HEK293T (cell line): ENCODE data around the gene C22orf31.

ENCODE experiments used
- BHLHE40 ChIP-seq: fragments of 450-650 bp; IDR thresholded peaks from 2 replicates; pipeline ENCODE4 v1.6.1; 2016; ENCODE audit warnings: mild to moderate bottlenecking, moderate library complexity, borderline replicate concordance
- ELF4 ChIP-seq: fragments of 450-650 bp; IDR thresholded peaks from 2 replicates; pipeline ENCODE4 v1.6.1; 2017; ENCODE audit warnings: antibody characterized with exemption
- FOXA1 ChIP-seq: fragments of 450-650 bp; IDR thresholded peaks from 2 replicates; pipeline ENCODE4 v1.6.1; 2016; ENCODE audit warnings: mild to moderate bottlenecking
- FOXK2 ChIP-seq: fragments of 450-650 bp; IDR thresholded peaks from 2 replicates; pipeline ENCODE4 v1.6.1; 2016; ENCODE audit warnings: mild to moderate bottlenecking
- FOXM1 ChIP-seq: fragments of 450-650 bp; IDR thresholded peaks from 2 replicates; pipeline ENCODE4 v1.6.1; 2017; ENCODE audit warnings: mild to moderate bottlenecking, borderline replicate concordance
- HDGF ChIP-seq: fragments of 450-650 bp; IDR thresholded peaks from 2 replicates; pipeline ENCODE4 v1.6.1; 2017; ENCODE audit warnings: antibody characterized with exemption, borderline replicate concordance
- L3MBTL2 ChIP-seq: fragments of 450-650 bp; conservative IDR thresholded peaks from 2 replicates; pipeline ENCODE4 v1.6.1; 2016; ENCODE audit warnings: mild to moderate bottlenecking
- LEF1 ChIP-seq: fragments of 450-650 bp; IDR thresholded peaks from 2 replicates; pipeline ENCODE4 v1.6.1; 2017; ENCODE audit warnings: mild to moderate bottlenecking, borderline replicate concordance
- NFRKB ChIP-seq: fragments of 450-650 bp; IDR thresholded peaks from 2 replicates; pipeline ENCODE4 v1.6.1; 2016; ENCODE audit warnings: mild to moderate bottlenecking, moderate library complexity
- SP1 ChIP-seq: fragments of 450-650 bp; IDR thresholded peaks from 2 replicates; pipeline ENCODE4 v1.6.1; 2017
- SUZ12 ChIP-seq: fragments of 450-650 bp; IDR thresholded peaks from 2 replicates; pipeline ENCODE4 v1.6.1; 2016; ENCODE audit warnings: mild to moderate bottlenecking
- TF ChIP-seq, protein P1 (sequence below): fragments of 450-650 bp; IDR thresholded peaks from 2 replicates; pipeline ENCODE4 v1.6.1; 2016

- no peak for TF ChIP-seq FOXA1
- TF ChIP-seq, protein P1, sequence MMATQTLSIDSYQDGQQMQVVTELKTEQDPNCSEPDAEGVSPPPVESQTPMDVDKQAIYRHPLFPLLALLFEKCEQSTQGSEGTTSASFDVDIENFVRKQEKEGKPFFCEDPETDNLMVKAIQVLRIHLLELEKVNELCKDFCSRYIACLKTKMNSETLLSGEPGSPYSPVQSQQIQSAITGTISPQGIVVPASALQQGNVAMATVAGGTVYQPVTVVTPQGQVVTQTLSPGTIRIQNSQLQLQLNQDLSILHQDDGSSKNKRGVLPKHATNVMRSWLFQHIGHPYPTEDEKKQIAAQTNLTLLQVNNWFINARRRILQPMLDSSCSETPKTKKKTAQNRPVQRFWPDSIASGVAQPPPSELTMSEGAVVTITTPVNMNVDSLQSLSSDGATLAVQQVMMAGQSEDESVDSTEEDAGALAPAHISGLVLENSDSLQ: no peak
- TF ChIP-seq FOXM1: no peak
- TF ChIP-seq SP1: no peak
- TF ChIP-seq LEF1: no peak
- TF ChIP-seq SUZ12: no peak
- TF ChIP-seq ELF4: no peak
- TF ChIP-seq BHLHE40: no peak
- TF ChIP-seq FOXK2: no peak
- no peak for TF ChIP-seq L3MBTL2
- TF ChIP-seq NFRKB: no peak
- no peak for TF ChIP-seq HDGF
Measured at GRCh38 chr22:29070490-29070889, 8.9 kb upstream of the C22orf31 start.
